SK-N-SH (cell line): ENCODE results near the gene PFKL. TPM values are rescaled to one million over a fixed set of nuclear protein-coding genes. Genes with fewer than 3 reads are reported as not detected.

ENCODE experiments used
- CTCF ChIA-PET: fragments of 300-600, 350-600 bp; formaldehyde crosslinking; extraction: SDS; loops from one replicate; lab custom pipeline; 2021; lab: Yijun Ruan, JAX
- POLR2A ChIA-PET: fragments of 350-600 bp; sonication (Branson Sonifier 250); formaldehyde crosslinking; extraction: SDS; loops from one replicate; lab custom pipeline; 2020; ENCODE audit warnings: antibody characterized with exemption, inconsistent platforms; lab: Yijun Ruan, JAX
- DNase-seq: peaks from one replicate; pipeline ENCODE4 v3.0.0; 2012
- H2AFZ ChIP-seq: fragments of 200-600 bp; sonication (generic); 2 replicates; pipeline ENCODE4 v1.8.1; 2016; ENCODE audit warnings: antibody characterized with exemption, mild to moderate bottlenecking, low read depth
- H3F3A ChIP-seq: fragments of 200-600 bp; sonication (generic); replicated peaks from 2 replicates; pipeline ENCODE3; 2016; ENCODE audit warnings: antibody characterized with exemption, mild to moderate bottlenecking; ENCODE audit not compliant: insufficient read depth
- H3K27ac ChIP-seq, 2 experiments: fragments of 200-500 bp in 1 of 2; fragments of 200-600 bp in 1 of 2; sonication (Bioruptor generic) in 1 of 2; sonication (generic), shearing (Covaris generic) in 1 of 2; 2 replicates each; pipeline versions ENCODE4 v1.5.1 to v1.6.1; 2014 to 2016; ENCODE audit warnings: low read depth in 2 of 2, inconsistent platforms in 1 of 2, low read length in 1 of 2, mild to moderate bottlenecking in 1 of 2, mixed read lengths in 1 of 2
- H3K27me3 ChIP-seq: fragments of 200-600 bp; sonication (generic), shearing (Covaris generic); 2 replicates; pipeline ENCODE4 v1.6.1; 2016; ENCODE audit warnings: mixed run types; ENCODE audit not compliant: insufficient read depth
- H3K36me3 ChIP-seq, 2 experiments: fragments of 200-500 bp in 1 of 2; fragments of 200-600 bp in 1 of 2; sonication (Bioruptor generic) in 1 of 2; sonication (generic) in 1 of 2; replicated peaks in 1 of 2; 2 replicates each; pipeline versions ENCODE3 to v1.5.1; 2014 to 2016; ENCODE audit warnings: low read length in 1 of 2, mild to moderate bottlenecking in 1 of 2; ENCODE audit not compliant: insufficient read depth in 2 of 2, control insufficient read depth in 1 of 2
- H3K4me1 ChIP-seq, 2 experiments: fragments of 200-500 bp in 1 of 2; fragments of 200-600 bp in 1 of 2; sonication (Bioruptor generic) in 1 of 2; sonication (generic), shearing (Covaris generic) in 1 of 2; 2 replicates each; pipeline versions ENCODE4 v1.5.1 to v1.6.1; 2014 to 2016; ENCODE audit warnings: low read depth in 1 of 2, low read length in 1 of 2, mixed run types in 1 of 2; ENCODE audit not compliant: insufficient read depth in 2 of 2, control insufficient read depth in 1 of 2
- H3K4me2 ChIP-seq: fragments of 200-600 bp; sonication (generic), shearing (Covaris generic); 2 replicates; pipeline ENCODE4 v1.6.1; 2017; ENCODE audit warnings: mixed run types
- H3K4me3 ChIP-seq, 2 experiments: fragments of 200-500 bp in 1 of 2; fragments of 200-600 bp in 1 of 2; sonication (Bioruptor generic) in 1 of 2; sonication (generic), shearing (Covaris generic) in 1 of 2; 2 replicates each; pipeline versions ENCODE4 v1.5.1 to v1.8.1; 2014 to 2016; ENCODE audit warnings: low read depth in 2 of 2, inconsistent platforms in 1 of 2, low read length in 1 of 2, mild to moderate bottlenecking in 1 of 2, mixed read lengths in 1 of 2, moderate library complexity in 1 of 2
- H3K79me2 ChIP-seq: fragments of 200-600 bp; sonication (generic); 2 replicates; pipeline ENCODE4 v1.8.1; 2017; ENCODE audit warnings: mild to moderate bottlenecking; ENCODE audit not compliant: insufficient read depth
- H3K9ac ChIP-seq: fragments of 200-600 bp; sonication (generic); 2 replicates; pipeline ENCODE4 v1.6.1; 2017; ENCODE audit warnings: mixed run types
- H3K9me2 ChIP-seq: fragments of 200-600 bp; sonication (generic); 2 replicates; pipeline ENCODE4 v1.6.1; 2017; ENCODE audit warnings: mixed run types
- H3K9me3 ChIP-seq: fragments of 200-600 bp; sonication (generic); 2 replicates; pipeline ENCODE4 v1.6.1; 2017; ENCODE audit warnings: mixed run types, mild to moderate bottlenecking, moderate library complexity
- H4K20me1 ChIP-seq: fragments of 200-600 bp; sonication (generic); 2 replicates; pipeline ENCODE4 v1.6.1; 2017; ENCODE audit warnings: mild to moderate bottlenecking, mixed run types; ENCODE audit not compliant: insufficient read depth
- CHD2 ChIP-seq: fragments of 150-350 bp; IDR thresholded peaks from 2 replicates; pipeline ENCODE4 v1.6.1; 2018; ENCODE audit warnings: low read length; ENCODE audit not compliant: partially characterized antibody
- CTCF ChIP-seq: fragments of 200-600 bp; sonication (generic); IDR thresholded peaks from 2 replicates; pipeline ENCODE4 v1.6.1; 2017; ENCODE audit warnings: antibody characterized with exemption, mild to moderate bottlenecking, moderate library complexity
- EP300 ChIP-seq, 2 experiments: IDR thresholded peaks; 2 replicates each; pipeline versions ENCODE4 v1.4.0 to v1.6.1; 2012; ENCODE audit warnings: borderline replicate concordance in 1 of 2, low read depth in 1 of 2, low read length in 1 of 2
- FOXM1 ChIP-seq: IDR thresholded peaks from 2 replicates; pipeline ENCODE4 v1.4.0; 2012; ENCODE audit warnings: low read depth, mild to moderate bottlenecking
- IRF3 ChIP-seq: fragments of 150-350 bp; IDR thresholded peaks from 2 replicates; pipeline ENCODE4 v1.6.1; 2016; ENCODE audit warnings: mild to moderate bottlenecking, low read depth, low read length
- JUND ChIP-seq: IDR thresholded peaks from 2 replicates; pipeline ENCODE4 v1.4.0; 2012
- NFIC ChIP-seq: IDR thresholded peaks from 2 replicates; pipeline ENCODE4 v1.4.0; 2012; ENCODE audit warnings: borderline replicate concordance
- NRF1 ChIP-seq: IDR thresholded peaks from 2 replicates; pipeline ENCODE4 v1.6.1; 2012; ENCODE audit warnings: low read depth, mild to moderate bottlenecking, low read length
- POLR2AphosphoS5 ChIP-seq: IDR thresholded peaks from 2 replicates; pipeline ENCODE4 v1.6.1; 2012; ENCODE audit warnings: low read depth, low read length
- RCOR1 ChIP-seq: fragments of 150-350 bp; IDR thresholded peaks from 2 replicates; pipeline ENCODE4 v1.6.1; 2017; ENCODE audit warnings: antibody characterized with exemption, low read length
- REST ChIP-seq: IDR thresholded peaks from 2 replicates; pipeline ENCODE4 v1.6.1; 2012; ENCODE audit warnings: mild to moderate bottlenecking, low read depth, low read length, moderate library complexity
- RFX5 ChIP-seq: IDR thresholded peaks from 2 replicates; pipeline ENCODE4 v1.6.1; 2012; ENCODE audit warnings: mild to moderate bottlenecking, improper control_type of control experiment, low read length
- SIN3A ChIP-seq: IDR thresholded peaks from 2 replicates; pipeline ENCODE4 v1.6.1; 2012; ENCODE audit warnings: low read depth, mild to moderate bottlenecking, low read length, moderate library complexity, borderline replicate concordance
- TAF1 ChIP-seq: IDR thresholded peaks from 2 replicates; pipeline ENCODE4 v1.6.1; 2012; ENCODE audit warnings: low read depth, mild to moderate bottlenecking, low read length, moderate library complexity, borderline replicate concordance
- TCF12 ChIP-seq: IDR thresholded peaks from 2 replicates; pipeline ENCODE4 v1.4.0; 2012
- YY1 ChIP-seq: IDR thresholded peaks from 2 replicates; pipeline ENCODE4 v1.4.0; 2012; ENCODE audit warnings: low read depth, mild to moderate bottlenecking
- WGBS: methylation state at CpG from one replicate; pipeline ENCODE4 v1.1.6; 2017; ENCODE audit warnings: low lambda C conversion rate; 5-methylcytosine and 5-hydroxymethylcytosine counted together
- polyA plus RNA-seq, 3 experiments: library from polyadenylated mRNA; depleted of rRNA; stranded (reverse); fragments of >200 nt; gene quantifications; 2 replicates each; pipeline ENCODE4 v1.2.3, GENCODE V29; 2012
- TF ChIP-seq, protein P1 (sequence below): IDR thresholded peaks from 2 replicates; pipeline ENCODE4 v1.4.0; 2012; ENCODE audit warnings: low read depth
- TF ChIP-seq, protein P2 (sequence below): fragments of 150-350 bp; IDR thresholded peaks from 2 replicates; pipeline ENCODE4 v1.6.1; 2017; ENCODE audit warnings: antibody characterized with exemption, low read length, low read depth, borderline replicate concordance
- TF ChIP-seq, protein P3 (sequence below): IDR thresholded peaks from 2 replicates; pipeline ENCODE4 v1.4.0; 2012; ENCODE audit warnings: low read depth, borderline replicate concordance

The PFKL gene
- polyA plus RNA-seq, 1 of the 3 experiments (the other 2 are of a cell fraction), result 118 TPM

GRCh38 chr21:44363278-44363677, 63.4 kb downstream of the PFKL start:
- H3K4me2 ChIP-seq, result no peak overlapping the region
- no peak overlapping the region for H3K9ac ChIP-seq
- H3K36me3 ChIP-seq, result no peaks in the 10 kb centered on the region
- DNase-seq, result no peak
- H3K79me2 ChIP-seq, result no peaks in the 10 kb centered on the region
- no peaks in the 10 kb centered on the region for H3K9me3 ChIP-seq
- peaks cover 48% of the 10 kb centered on the region for H3K27me3 ChIP-seq
- no peak for TF ChIP-seq RFX5
- TF ChIP-seq NRF1, result no peak
- no peak for TF ChIP-seq POLR2AphosphoS5
- no peak for TF ChIP-seq REST
- TF ChIP-seq NFIC, result no peak
- TF ChIP-seq, protein P1, sequence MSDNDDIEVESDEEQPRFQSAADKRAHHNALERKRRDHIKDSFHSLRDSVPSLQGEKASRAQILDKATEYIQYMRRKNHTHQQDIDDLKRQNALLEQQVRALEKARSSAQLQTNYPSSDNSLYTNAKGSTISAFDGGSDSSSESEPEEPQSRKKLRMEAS, result no peak
- no peak for TF ChIP-seq CHD2
- no peak for TF ChIP-seq CTCF
- TF ChIP-seq TAF1, result no peak
- no peak for TF ChIP-seq FOXM1
- no peak for TF ChIP-seq RCOR1
- no peak for TF ChIP-seq EP300 (IDR thresholded peaks at IDR 0.05; ENCODE audit: borderline replicate concordance in 1 of 2, low read depth in 1 of 2, low read length in 1 of 2)
- TF ChIP-seq YY1, result no peak
- no peak for TF ChIP-seq TCF12
- TF ChIP-seq IRF3, result no peak
- TF ChIP-seq, protein P2, sequence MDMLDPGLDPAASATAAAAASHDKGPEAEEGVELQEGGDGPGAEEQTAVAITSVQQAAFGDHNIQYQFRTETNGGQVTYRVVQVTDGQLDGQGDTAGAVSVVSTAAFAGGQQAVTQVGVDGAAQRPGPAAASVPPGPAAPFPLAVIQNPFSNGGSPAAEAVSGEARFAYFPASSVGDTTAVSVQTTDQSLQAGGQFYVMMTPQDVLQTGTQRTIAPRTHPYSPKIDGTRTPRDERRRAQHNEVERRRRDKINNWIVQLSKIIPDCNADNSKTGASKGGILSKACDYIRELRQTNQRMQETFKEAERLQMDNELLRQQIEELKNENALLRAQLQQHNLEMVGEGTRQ, result no peak
- TF ChIP-seq SIN3A, result no peak
- TF ChIP-seq, protein P3, sequence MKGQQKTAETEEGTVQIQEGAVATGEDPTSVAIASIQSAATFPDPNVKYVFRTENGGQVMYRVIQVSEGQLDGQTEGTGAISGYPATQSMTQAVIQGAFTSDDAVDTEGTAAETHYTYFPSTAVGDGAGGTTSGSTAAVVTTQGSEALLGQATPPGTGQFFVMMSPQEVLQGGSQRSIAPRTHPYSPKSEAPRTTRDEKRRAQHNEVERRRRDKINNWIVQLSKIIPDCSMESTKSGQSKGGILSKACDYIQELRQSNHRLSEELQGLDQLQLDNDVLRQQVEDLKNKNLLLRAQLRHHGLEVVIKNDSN, result no peak
- no peak for TF ChIP-seq JUND
- TF ChIP-seq, all 33 proteins: peak for 0
- no peak overlapping the region for H3K27ac ChIP-seq
- no peak overlapping the region for H2AFZ ChIP-seq
- H3K4me3 ChIP-seq, result no peak overlapping the region
- CTCF ChIA-PET, result interaction anchor here (0.7 to 2.0 kb wide), 2 partner anchors 13 to 93 kb away, joined by 3 to 6 read pairs; no protein-coding TSS in a partner anchor
- no peaks in the 10 kb centered on the region for H4K20me1 ChIP-seq
- POLR2A ChIA-PET, result no interaction called here
- H3F3A ChIP-seq, result no peaks in the 10 kb centered on the region
- no peaks in the 10 kb centered on the region for H3K4me1 ChIP-seq
- WGBS, result 7% methylated on average over 1 of the region's 1 CpG
- no peaks in the 10 kb centered on the region for H3K9me2 ChIP-seq
